CD4-positive, alpha-beta T cell treated with Interleukin-21 for 1 hour (primary cell): ENCODE measurements around the gene FBXL7.

Experiments used
- DNase-seq: peaks from one replicate; pipeline ENCODE4 v3.0.0-alpha.2; 2020

The FBXL7 gene

DNA sequence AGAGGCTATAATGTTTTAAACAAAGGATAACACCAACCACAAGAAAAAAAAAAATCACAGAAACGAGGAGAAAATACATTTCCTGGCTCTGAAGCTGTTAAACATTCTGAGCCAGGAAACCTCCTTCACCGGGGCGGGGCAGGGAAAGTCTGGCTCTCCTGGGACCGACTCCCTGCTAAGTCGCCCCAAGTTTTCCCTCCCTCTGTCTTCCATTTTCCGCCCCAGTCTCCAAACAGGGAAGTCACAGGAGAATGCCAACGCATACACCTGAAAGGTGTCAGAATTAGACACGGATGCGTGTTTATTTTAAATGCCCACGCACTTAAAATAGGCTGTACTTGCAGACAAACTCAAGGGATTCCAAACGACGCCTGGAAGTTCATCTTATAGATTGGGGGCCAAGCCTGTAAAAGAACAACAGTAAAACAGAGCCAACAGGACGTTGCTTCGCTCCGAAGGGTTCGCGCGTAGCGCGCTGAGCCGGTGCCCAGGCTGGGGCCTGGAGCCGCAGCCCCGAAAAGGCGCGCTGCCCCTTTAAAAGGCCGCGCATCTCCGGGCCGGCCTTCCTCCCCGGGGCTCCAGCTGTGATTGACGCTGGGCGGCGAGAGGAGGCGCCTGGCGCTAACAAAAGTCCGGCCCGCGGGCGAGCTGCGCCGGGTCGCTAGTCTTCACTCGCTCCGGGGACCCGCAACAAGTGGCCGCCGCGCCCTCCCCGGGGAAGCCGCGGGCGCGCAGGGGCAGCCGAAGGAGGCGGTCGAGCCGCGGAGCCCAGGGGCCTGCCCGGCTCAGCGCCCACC lies at the start of gene FBXL7:
FBXL7 (plus strand) TSS at position 653 of the 797 bp plus-strand sequence.
- no peak for DNase-seq

DNA sequence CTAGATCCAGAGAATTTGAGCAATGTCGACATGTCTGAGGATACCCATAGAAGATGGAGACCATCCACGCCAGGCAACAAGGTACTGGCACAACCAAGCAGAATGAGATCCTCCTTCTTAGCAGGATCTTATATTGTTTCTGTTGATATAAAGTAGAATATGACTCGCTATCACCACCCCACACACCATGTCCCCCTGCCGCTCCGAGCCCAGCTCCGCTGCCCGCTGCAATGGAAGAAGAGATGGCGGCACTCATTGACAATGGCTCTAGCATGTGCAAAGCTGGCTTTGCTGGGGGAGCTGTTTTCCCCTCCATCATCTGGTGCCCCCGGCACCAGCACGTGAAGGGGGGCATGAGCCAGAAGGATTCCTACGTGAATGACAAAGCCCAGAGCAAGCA lies 49.5 kb upstream of the FBXL7 start:
- no peak for DNase-seq

DNA sequence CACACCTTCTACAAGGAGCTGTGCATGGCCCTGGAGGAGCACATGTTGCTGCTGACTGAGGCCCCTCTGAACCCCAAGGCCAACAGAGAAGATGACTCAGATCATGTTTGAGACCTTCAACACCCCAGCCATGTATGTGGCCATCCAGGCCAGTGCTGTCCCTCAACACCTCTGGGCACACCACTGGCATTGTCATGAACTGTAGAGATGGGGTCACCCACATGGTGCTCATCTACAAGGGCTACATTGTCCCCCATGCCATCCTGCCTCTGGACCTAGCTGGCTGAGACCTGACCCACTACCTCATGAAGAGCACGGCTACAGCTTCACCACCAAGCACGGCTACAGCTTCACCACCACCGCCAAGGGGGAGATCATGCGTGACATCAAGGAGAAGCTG lies 49.0 kb upstream of the FBXL7 start:
- no peak for DNase-seq

DNA sequence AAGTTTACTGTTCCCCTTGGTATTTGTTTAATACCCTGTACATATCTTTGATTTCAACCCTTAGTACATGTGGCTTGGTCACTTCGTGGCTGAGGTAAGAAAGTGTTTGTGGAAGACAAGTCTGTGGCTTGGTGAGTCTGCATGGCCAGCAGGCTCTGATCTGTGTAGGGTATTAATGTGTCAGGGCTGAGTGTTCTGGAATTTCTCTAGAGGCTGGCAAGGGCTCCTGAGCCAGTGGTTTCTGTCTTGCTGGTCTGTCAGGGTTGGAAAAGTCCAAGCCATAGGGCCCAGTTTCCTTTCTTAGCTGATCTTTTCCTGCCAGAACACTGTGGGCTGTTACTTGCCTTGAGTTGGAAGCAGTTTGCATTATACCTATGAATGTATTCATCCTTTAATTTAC lies 48.0 kb upstream of the FBXL7 start:
- DNase-seq, result no peak

DNA sequence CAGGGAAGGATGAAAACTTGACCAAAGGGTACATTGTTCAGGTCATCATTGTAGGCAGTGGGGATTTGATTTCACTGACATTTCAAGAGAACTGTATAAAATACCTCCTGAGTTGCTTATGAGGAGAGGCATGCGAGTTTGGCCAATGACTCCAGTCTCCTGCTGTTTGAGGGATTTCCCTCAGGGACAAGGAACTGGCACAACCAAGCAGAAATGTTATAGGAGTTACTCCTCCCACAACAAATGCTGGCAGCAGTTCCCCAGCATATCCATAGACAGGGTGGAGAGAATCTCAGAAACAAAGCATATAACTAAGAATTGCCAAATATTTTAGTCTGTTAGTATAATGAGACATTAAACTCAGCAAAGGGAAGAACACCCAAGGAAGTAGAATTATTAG lies 47.2 kb upstream of the FBXL7 start:
- DNase-seq, result no peak

DNA sequence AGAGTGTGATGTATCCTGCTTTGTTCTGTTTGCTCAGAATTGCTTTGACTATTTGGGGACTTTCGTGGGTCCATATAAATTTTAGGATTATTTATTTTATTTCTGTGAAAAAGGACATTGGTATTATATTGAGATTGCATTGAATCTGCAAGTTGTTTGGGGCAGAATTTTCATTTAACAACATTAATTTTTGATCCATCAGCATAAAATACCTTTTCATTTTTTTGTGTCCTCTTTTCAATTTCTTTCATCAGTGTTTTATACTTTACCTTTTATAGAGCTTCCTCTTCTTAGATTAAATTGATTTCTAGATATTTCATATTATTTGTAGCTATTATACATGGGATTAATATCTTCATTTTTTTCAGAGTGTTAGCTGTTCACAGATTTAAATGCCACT lies 40.8 kb upstream of the FBXL7 start:
- DNase-seq, result no peak

DNA sequence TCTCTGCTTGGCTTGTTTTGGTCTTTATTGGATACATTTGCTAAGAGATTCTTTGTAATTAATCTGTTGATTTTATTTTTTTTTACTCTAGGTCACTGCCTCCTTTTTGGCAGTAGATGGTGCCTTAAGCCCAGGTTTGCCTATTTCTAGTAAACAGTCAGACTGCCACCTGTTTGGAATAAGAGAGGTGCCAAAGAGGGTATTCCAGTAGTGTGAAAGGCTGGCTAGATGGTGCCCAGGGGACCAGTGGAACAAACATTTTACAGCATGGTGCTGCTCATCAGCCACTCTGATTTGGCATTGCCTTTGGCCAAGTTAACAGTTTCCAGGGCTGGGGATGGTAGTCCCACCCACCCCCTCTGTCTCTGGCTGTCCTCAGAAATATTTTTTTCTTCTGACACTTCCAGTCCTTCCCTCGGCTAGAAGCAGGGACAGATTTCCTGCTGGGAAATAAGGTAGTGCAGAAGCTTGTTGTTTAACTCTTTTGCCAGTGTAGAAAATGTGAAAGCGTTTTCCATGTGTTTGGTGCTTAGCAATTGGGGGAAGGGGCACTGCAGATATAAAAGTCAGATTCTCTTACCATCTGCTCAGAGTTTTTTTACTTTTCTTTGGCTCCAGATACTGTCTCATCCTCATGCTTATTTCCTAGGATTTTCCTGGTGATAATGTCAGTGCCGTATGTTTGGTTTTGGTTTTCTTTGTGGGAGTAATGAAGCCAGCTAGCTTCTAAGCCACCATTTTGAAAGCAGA lies 36.6 kb upstream of the FBXL7 start:
- DNase-seq, result no peak

DNA sequence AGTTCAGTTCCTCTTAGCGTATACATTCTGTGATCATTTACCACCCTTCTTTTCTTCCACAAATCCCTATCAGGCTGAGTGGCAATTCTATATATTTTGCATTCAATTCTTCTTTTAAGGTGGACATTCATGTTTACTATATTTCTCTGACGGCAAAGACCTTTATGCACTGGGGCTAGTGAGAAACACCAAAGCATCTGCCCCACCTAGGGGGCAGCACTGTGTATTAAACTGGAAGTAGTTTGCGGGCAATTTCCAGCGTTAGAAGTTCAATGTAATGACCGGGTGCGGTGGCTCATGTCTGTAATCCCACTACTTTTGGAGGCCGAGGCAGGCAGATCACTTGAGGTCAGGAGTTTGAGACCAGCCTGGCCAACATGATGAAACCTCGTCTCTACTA lies 27.9 kb upstream of the FBXL7 start:
- DNase-seq, result no peak

DNA sequence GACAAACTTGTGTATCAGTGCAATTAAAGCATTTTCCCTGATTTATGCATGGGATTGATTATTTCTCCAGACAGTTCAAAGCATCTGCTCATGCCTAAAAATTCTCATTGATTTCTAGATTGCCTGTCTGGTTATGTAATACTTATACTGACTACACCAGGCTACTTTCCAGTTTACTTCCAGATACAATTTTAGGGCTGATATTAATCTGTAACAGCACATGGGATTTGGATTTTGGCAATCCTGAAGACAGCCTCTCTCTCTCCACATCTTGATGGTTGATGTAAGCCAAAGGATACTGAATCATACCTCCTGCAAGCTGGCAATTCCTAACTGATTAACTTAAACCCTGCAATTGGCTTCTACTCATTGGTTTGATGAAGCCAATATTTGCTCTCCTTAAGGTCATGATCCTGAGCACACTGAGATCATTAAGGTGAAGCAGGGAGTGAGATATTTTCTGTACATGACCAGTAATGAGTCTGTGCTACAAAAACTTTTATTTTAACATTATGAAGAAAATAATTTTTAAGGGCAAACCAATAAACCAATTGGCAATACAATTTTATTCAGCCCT lies 25.7 kb upstream of the FBXL7 start:
- DNase-seq, result no peak

DNA sequence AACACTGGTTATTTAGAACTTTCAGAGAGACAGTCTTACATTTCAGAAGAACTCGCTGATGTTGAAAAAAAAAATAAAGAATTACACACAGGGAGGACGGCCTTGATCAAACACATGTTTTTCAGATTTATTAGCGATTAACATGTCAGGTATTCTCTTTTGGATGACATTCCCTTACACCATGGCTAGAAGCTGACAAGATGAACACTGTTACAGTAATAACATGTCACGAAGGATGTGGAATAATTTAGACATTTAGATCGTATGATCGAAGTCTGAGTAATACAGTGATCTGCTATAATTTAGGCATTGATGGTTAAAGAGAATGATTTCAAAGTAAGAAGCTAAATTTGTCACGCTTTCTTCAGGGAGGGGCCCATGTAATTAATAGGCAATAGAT lies 24.6 kb upstream of the FBXL7 start:
- DNase-seq, result no peak

DNA sequence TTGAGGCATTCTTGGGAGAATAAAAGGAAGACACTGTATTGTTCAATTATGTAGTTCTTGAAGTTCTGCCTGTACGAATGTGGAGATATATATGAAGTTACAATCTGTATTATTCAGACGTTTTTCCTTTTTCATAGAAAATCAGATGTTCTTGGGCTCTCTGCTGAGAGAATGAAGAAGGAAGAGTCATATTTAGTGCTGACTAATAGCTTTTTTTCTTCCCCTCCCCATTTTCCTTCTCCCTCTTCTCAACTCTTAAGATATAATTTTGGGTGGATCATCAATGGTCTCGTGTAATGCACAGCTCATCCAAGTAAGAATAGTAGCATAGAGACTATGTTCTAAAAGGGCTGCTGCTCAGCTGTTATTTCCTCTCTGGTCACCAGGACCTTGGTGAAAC lies 23.0 kb upstream of the FBXL7 start:
- no peak for DNase-seq

DNA sequence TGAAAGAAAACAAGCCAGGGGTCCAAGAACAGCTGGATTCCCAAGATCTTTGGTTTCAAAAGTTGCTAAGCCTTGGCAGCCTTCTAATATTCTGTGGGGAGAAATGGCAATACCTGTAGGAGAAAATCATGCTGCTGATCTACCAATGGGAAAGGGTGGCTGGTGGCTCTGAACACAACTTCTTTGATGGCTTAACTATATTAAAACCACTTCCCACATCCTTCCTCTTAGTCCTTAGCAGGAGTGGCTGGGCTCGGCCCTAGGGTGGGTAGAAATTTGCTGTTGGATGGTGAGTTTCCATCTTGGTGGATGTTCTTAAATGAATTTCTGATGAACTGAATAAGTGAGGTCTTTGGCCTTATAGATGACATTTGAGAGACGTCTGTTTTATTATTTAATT lies 19.5 kb upstream of the FBXL7 start:
- no peak for DNase-seq

DNA sequence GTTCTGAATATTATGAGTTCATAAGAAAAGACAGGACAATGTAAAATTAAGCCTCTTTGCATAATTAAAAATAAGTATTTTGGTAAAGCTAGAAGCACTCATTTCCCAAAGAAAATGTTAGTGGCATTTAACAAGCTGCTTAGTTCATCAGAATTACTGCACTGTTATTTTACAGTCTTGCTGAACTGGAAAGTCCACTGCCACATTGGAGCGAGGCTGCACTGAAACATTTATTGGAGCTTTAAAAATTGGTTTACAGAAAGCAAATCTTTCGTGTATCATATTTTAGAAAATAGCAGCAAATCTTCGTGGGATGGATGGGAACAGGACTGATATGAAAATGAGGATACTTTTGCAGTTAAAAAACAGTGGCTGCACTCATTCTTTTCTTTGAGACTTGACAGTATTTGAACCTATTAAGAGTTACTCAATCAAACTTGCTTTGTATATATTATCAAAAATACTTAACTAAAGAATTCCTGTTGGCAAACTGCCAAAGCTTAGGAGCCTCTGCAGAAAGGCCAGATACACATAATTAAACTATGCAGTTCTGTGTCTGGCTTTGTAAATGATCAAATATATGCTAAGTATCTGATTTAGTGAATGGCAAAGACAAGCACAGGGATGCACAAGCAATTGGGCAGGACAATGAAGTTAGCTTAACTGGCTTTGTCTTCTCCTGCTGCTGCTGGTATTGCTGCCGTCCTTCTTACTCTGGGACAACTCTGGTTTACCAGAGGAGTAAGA lies 16.5 kb upstream of the FBXL7 start:
- no peak for DNase-seq

DNA sequence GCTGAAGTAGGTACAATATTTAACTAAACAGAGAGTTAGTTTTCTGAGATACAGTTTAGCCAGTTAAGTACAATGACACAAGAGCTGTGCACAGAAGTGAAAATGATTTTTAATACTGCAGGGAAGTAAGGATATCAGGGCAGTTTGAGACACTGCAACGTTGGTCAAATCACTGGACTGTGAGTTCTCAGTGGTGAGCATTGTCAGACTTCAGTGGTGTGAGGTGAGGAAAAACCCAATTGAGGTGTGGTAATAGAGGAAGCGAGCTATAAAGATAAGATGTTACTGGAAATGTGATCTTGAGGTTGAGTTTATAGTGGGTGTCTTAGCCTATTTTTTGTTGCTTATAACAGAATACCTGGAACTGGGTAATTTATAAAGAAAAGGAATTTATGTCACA lies 12.8 kb upstream of the FBXL7 start:
- DNase-seq, result no peak

DNA sequence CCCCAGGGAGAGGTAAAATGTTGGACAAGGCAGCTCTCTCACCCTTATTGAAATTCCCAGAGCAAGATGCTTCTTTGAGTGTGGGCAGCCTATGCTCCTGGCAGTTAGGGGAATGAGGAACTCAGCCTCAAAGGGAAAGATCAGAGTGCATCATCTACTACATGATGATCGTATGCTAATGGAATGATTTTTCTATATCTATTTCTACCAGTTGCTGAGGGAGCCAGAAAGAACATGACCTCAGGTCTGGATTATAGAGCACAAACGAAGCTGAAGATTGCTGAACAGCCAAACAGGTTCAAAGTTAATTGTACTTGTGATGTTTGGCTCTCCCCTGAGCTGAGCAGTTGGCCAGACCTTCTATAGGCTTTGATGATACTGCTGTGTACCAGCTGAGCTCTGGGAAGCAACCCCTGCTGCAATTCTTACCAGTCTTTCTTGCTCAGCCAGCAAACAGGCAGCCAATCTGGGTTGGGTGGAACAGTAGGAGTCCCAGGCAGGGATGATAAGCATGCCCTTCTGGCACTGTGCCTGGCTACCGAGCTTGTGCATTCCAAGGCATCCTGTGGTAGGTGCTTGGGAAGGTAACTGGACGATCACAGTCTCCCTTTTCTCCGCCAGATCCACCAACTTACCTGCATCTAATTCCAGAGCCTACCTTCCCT lies 10.3 kb upstream of the FBXL7 start:
- DNase-seq, result no peak

DNA sequence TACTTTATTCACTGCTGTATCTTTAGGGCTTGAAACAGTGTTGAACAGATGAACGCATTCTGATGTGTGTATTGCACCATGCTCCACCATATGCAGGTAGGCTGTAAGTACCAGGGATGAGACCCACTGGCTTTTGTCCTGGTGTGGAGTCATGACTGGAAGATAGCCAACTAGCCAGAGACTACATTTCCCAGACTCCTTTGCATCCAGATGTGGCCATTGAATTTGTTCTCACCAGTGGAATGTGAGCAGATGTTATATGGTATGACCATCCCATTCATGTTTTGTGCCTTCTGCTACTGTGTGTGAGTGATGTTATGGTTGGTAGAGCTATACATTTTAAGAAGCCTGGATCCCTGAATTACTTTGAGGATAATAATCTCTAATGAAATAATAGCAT lies 7.4 kb upstream of the FBXL7 start:
- DNase-seq, result no peak

DNA sequence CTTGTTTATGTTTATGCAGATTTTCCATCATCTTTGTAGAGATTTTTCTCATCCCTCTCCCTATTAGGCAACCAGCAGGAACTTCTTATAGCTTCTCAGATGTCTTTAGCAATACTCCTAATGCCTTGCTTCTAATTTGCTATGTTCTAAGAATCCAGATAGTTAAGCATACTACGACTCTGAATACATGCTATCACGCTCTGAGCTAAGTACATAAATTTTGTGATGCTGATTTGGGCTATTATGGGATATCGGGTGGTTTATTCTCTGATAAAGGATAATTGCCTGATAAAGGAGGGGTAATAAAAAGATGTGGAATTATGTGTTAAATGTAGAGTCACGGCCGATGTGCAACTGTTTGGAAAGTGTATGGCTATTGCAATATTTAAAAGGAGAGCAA lies 6.5 kb upstream of the FBXL7 start:
- DNase-seq, result no peak

DNA sequence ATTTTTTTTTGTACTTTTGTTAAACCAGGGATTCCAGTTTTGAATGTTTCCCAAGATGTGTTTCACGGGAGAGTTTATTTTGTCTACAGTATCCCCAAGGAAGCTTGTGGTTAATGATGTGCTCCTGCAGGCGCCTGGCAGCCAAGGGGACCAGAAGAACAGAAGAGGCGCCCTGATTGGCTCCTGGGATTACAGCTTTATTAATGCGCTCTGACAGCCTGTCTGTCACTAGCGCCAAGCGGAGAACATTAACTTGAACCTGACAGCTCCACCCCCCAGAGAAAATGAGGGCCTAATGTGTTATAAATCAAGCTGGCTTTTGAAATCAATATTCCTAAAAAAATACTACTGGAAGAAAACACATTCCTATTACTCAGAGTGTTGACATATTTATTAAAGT lies 5.0 kb upstream of the FBXL7 start:
- no peak for DNase-seq

DNA sequence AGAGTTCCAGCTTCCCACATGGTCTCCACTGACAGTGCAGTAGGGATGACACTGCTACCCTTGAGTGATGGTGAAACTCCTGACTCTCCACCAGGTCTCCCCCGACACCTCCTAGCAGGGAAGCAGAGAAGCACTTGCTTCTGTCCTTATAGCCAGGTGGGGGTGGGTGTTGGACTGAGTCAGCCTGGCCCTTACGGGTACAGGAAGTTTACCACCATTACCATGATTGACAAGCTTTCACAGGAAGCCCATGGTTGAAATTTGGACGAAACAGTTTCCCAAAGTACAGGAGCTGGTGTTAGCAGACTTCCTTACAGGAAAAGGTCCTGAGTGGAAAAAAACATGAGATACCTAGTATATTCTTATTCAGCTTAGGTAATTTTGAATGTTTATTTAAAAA lies 3.1 kb upstream of the FBXL7 start:
- DNase-seq, result no peak

DNA sequence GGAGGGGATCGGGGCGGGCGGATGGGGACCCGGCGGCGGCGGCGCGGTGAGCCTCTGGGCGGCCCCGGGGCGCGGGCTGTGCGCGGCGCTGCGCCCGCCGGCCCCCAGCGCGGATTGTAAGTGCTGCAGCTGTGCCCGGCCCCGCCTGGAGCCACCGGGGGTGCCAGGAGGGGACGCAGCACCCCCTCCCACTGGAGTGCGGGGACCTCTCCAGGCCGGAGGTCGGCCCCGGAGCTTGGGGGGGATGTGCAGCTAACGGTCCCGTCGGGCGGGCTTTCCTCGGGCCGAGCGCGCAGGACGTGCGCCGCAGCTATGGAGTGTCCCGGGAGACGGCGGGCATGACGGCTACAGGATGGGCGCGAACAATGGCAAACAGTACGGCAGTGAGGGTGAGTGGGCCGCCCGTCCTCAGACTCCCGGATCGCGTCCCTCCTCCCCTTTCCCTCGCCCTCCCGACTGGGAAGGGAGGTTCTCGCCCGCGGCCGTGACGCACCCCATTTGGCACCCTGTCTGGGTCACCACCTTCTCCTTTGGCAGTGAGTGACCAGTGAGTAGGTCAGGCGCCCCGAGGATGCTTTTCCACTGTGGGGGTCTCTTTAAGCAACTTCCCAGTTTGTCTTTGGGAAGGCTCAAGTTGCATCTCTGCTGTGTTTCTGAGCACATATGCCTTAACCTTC lies 483 bp downstream of the FBXL7 start:
- DNase-seq, result no peak

DNA sequence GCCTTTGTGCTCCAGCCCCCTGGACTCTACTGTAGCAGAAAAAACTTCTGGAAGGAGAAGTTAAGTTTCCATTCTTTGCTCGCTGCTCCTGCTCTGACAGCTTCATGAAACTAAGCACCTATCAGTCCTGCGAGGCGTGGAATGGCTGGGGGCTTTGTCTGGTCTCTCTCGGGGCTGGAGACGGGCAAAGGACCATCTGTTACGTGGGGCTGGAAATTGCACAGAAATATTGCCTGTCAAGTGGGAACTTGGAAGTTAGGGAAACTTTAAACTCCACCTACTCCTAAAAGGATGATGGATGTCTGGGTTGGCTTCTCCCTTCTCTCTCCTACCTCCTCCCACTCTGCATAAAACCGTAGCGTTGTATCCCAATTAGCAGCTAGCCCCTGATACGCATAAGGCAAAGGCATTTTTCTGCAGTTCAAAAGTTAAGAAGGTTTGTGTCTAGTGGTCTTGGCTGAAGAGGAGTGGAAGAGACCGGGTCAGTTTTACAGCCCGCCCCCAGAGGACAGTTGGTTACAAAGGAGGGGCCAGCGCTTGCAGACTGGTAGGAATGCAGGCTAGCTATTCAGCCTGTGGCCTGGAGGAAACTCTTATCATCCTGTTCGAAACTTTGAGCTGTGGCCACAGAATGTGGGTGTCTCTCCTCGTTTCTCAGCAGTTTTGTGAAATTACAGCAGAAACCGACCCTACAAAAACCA lies 1.3 kb downstream of the FBXL7 start:
- DNase-seq, result no peak

DNA sequence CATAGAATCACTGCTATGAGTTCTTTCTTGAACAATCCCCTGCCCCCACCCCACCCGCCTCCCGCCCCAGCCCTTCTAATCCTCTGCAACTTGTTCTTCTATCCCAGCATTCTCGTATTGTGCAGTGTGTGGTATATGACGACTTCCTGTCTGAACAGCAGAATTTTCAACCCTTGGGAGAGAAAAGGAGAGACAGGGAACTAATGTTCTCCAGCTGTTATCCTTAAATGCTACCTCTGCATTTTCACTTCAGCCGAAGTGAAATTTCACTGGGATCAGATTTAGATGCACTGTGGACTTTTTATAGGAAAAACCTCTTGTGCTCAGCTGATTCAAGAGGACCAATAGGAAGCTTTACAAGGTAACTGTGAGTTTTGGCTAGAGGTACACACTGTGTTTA lies 2.2 kb downstream of the FBXL7 start:
- DNase-seq, result no peak
